GM23338 (cell line): ENCODE data around the gene PPM1L. TPM values are rescaled to one million over a fixed set of nuclear protein-coding genes. Genes with fewer than 3 reads are reported as not detected.

Experiments used
- ATAC-seq: fragments of 200-7000 bp; cut with Tn5 transposase; 3 replicates; pipeline ENCODE4 v1.9.1; 2020
- DNase-seq: peaks from one replicate; pipeline ENCODE4 v3.0.0-alpha.2; 2015; ENCODE audit warnings: low spot score
- H2AFZ ChIP-seq: fragments of 200-600 bp; sonication (generic); 2 replicates; pipeline ENCODE4 v1.8.0; 2016; ENCODE audit warnings: antibody characterized with exemption, mild to moderate bottlenecking, moderate library complexity
- H3F3A ChIP-seq: fragments of 200-600 bp; sonication (generic); replicated peaks from 2 replicates; pipeline ENCODE4 v1.8.0; 2017; ENCODE audit warnings: antibody characterized with exemption, mixed run types, low read depth
- H3K27ac ChIP-seq: fragments of 200-600 bp; sonication (generic); 2 replicates; pipeline ENCODE4 v1.6.1; 2016; ENCODE audit warnings: low read depth
- H3K27me3 ChIP-seq: fragments of 200-600 bp; sonication (generic); 2 replicates; pipeline ENCODE4 v1.8.0; 2016; ENCODE audit warnings: mild to moderate bottlenecking, mixed run types, moderate library complexity; ENCODE audit not compliant: insufficient read depth
- H3K36me3 ChIP-seq: fragments of 200-600 bp; sonication (generic); 2 replicates; pipeline ENCODE4 v1.8.0; 2016; ENCODE audit warnings: mild to moderate bottlenecking; ENCODE audit not compliant: insufficient read depth
- H3K4me1 ChIP-seq: fragments of 200-600 bp; sonication (generic); 2 replicates; pipeline ENCODE4 v1.8.0; 2016; ENCODE audit warnings: mild to moderate bottlenecking, moderate library complexity; ENCODE audit not compliant: insufficient read depth
- H3K4me2 ChIP-seq: fragments of 200-600 bp; sonication (generic); 2 replicates; pipeline ENCODE4 v1.7.1; 2017; ENCODE audit warnings: mixed run types
- H3K4me3 ChIP-seq: fragments of 200-600 bp; sonication (generic); 2 replicates; pipeline ENCODE4 v1.6.1; 2016; ENCODE audit warnings: mixed run types
- H3K79me2 ChIP-seq: fragments of 200-600 bp; sonication (generic); replicated peaks from 2 replicates; pipeline ENCODE4 v1.8.0; 2017; ENCODE audit warnings: mild to moderate bottlenecking; ENCODE audit not compliant: insufficient read depth
- H3K9me2 ChIP-seq: fragments of 200-600 bp; sonication (generic); 2 replicates; pipeline ENCODE4 v1.8.0; 2017; ENCODE audit not compliant: insufficient read depth
- H4K20me1 ChIP-seq: fragments of 200-600 bp; sonication (generic); replicated peaks from 2 replicates; pipeline ENCODE4 v1.8.0; 2017; ENCODE audit warnings: mild to moderate bottlenecking; ENCODE audit not compliant: insufficient read depth
- H3K27ac Mint-ChIP-seq: 2 replicates; pipeline ENCODE4 v1.8.0; 2020; ENCODE audit warnings: inconsistent platforms, mild to moderate bottlenecking, moderate library complexity, mixed read lengths
- H3K27me3 Mint-ChIP-seq: 3 replicates; pipeline ENCODE4 v1.8.0; 2022; ENCODE audit warnings: low read depth, mild to moderate bottlenecking, moderate library complexity, mixed read lengths, inconsistent platforms; ENCODE audit not compliant: insufficient read depth, poor library complexity
- H3K36me3 Mint-ChIP-seq: 3 replicates; pipeline ENCODE4 v1.8.0; 2021; ENCODE audit warnings: low read depth, mild to moderate bottlenecking, inconsistent platforms, moderate library complexity, mixed read lengths
- H3K4me1 Mint-ChIP-seq: 3 replicates; pipeline ENCODE4 v1.8.0; 2020; ENCODE audit warnings: mild to moderate bottlenecking, inconsistent platforms, mixed read lengths
- H3K4me3 Mint-ChIP-seq: 3 replicates; pipeline ENCODE4 v1.8.0; 2021; ENCODE audit warnings: moderate library complexity, mild to moderate bottlenecking, inconsistent platforms, mixed read lengths
- H3K9me3 Mint-ChIP-seq: 3 replicates; pipeline ENCODE4 v1.8.0; 2020; ENCODE audit warnings: moderate library complexity, mild to moderate bottlenecking, inconsistent platforms, mixed read lengths
- CREB1 ChIP-seq: fragments of 250-450 bp; sonication (Bioruptor Pico); IDR thresholded peaks from 2 replicates; pipeline ENCODE4 v1.5.0; 2020; ENCODE audit warnings: low read depth, mild to moderate bottlenecking, moderate library complexity
- polyA plus RNA-seq: library from polyadenylated mRNA; unstranded; fragments of >200 nt; fragmentation: Nextera tagmentation; extraction: Ambion mirVana; gene quantifications from 2 replicates; pipeline ENCODE4 v1.2.1, GENCODE V29; 2016
- total RNA-seq: library from RNA; depleted of rRNA; stranded (reverse); fragments of >200 nt; shearing (Covaris generic); gene quantifications from 2 replicates; pipeline ENCODE4 v1.2.3, GENCODE V29; 2014
- TF ChIP-seq, protein P1 (sequence below): IDR thresholded peaks from 2 replicates; pipeline ENCODE4 v1.6.1; 2016; ENCODE audit warnings: antibody characterized with exemption
- TF ChIP-seq, protein P2 (sequence below): fragments of 250-450 bp; sonication (Bioruptor Pico); IDR thresholded peaks from 2 replicates; pipeline ENCODE4 v1.5.0; 2020; ENCODE audit warnings: mild to moderate bottlenecking, moderate library complexity

The PPM1L gene
- total and polyA plus RNA-seq, 2 experiments from 2014 or later: 3.9 to 26.4 TPM

DNA sequence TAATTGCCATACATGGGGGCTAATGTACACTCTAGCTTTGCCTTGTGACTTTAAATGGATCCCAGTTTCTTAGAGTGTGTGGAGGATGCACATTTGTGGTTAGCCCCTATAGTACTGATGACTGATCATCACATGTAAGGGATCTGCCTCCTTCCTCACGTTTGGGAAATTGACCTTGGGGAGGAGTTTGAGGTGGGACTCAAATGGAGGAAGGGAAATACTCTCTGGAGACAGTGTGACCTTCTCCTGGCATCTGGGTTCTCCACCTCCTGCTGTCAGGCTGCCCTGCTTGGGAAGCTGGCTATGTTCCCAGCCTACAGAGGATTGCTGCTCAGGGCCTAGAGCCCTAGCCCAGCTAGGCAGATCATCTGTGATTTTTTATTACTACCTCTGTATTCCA is 48.7 kb downstream of the PPM1L start:
- Histone ChIP-seq H2AFZ (no peak overlapping the region), H3K4me2 (no peak overlapping the region), H3F3A (no peaks in the 10 kb centered on the region), H3K4me3 (no peak overlapping the region), H3K4me1 (peaks cover 11% of the 10 kb centered on the region; the same call in 1 of the 2 replicates), H3K9me2 (no peaks in the 10 kb centered on the region), H3K27me3 (no peaks in the 10 kb centered on the region), H3K27ac (no peak overlapping the region), H3K36me3 (no peaks in the 10 kb centered on the region), H3K79me2 (peaks cover 6% of the 10 kb centered on the region; the same call in 1 of the 2 replicates), H4K20me1 (peaks cover 3% of the 10 kb centered on the region; the same call in 1 of the 2 replicates)
- ATAC-seq (peak; percentile 79), DNase-seq (peak; percentile 21)
- Mint-ChIP-seq H3K4me3 (no peak overlapping the region), H3K36me3 (no peaks in the 10 kb centered on the region), H3K27ac (no peak overlapping the region), H3K4me1 (peaks cover 22% of the 10 kb centered on the region; the same call in 2 of the 3 replicates), H3K9me3 (no peaks in the 10 kb centered on the region), H3K27me3 (no peaks in the 10 kb centered on the region)
- TF ChIP-seq, protein P1, sequence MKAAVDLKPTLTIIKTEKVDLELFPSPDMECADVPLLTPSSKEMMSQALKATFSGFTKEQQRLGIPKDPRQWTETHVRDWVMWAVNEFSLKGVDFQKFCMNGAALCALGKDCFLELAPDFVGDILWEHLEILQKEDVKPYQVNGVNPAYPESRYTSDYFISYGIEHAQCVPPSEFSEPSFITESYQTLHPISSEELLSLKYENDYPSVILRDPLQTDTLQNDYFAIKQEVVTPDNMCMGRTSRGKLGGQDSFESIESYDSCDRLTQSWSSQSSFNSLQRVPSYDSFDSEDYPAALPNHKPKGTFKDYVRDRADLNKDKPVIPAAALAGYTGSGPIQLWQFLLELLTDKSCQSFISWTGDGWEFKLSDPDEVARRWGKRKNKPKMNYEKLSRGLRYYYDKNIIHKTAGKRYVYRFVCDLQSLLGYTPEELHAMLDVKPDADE: no peak

DNA sequence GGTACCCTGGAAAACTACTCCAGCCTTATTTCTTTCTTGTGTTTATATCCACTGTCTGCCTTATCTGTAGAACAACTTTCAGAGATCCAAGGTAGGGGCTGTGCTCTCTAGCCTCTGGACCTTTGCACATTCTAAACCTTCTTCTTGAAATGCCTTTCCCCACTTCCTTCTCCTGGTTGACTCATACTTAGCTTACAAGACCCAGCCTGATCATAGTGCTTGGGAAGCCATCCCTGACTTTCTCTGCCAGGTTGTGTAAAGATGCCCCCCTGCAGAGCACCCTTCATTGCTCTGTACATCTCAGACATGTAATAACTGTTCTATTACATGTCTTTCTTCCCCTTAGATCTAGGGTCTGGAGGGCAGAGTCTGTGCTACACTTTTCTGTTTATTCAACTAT is 50.1 kb downstream of the PPM1L start:
- Mint-ChIP-seq H3K27me3 (no peaks in the 10 kb centered on the region), H3K36me3 (no peaks in the 10 kb centered on the region), H3K9me3 (no peaks in the 10 kb centered on the region), H3K4me3 (no peak overlapping the region), H3K4me1 (peaks cover 22% of the 10 kb centered on the region; the same call in 2 of the 3 replicates), H3K27ac (no peak overlapping the region)
- no peaks in the 10 kb centered on the region for H3K9me2 ChIP-seq
- H3K4me3 ChIP-seq: no peak overlapping the region
- DNase-seq: no peak
- TF ChIP-seq, protein P2, sequence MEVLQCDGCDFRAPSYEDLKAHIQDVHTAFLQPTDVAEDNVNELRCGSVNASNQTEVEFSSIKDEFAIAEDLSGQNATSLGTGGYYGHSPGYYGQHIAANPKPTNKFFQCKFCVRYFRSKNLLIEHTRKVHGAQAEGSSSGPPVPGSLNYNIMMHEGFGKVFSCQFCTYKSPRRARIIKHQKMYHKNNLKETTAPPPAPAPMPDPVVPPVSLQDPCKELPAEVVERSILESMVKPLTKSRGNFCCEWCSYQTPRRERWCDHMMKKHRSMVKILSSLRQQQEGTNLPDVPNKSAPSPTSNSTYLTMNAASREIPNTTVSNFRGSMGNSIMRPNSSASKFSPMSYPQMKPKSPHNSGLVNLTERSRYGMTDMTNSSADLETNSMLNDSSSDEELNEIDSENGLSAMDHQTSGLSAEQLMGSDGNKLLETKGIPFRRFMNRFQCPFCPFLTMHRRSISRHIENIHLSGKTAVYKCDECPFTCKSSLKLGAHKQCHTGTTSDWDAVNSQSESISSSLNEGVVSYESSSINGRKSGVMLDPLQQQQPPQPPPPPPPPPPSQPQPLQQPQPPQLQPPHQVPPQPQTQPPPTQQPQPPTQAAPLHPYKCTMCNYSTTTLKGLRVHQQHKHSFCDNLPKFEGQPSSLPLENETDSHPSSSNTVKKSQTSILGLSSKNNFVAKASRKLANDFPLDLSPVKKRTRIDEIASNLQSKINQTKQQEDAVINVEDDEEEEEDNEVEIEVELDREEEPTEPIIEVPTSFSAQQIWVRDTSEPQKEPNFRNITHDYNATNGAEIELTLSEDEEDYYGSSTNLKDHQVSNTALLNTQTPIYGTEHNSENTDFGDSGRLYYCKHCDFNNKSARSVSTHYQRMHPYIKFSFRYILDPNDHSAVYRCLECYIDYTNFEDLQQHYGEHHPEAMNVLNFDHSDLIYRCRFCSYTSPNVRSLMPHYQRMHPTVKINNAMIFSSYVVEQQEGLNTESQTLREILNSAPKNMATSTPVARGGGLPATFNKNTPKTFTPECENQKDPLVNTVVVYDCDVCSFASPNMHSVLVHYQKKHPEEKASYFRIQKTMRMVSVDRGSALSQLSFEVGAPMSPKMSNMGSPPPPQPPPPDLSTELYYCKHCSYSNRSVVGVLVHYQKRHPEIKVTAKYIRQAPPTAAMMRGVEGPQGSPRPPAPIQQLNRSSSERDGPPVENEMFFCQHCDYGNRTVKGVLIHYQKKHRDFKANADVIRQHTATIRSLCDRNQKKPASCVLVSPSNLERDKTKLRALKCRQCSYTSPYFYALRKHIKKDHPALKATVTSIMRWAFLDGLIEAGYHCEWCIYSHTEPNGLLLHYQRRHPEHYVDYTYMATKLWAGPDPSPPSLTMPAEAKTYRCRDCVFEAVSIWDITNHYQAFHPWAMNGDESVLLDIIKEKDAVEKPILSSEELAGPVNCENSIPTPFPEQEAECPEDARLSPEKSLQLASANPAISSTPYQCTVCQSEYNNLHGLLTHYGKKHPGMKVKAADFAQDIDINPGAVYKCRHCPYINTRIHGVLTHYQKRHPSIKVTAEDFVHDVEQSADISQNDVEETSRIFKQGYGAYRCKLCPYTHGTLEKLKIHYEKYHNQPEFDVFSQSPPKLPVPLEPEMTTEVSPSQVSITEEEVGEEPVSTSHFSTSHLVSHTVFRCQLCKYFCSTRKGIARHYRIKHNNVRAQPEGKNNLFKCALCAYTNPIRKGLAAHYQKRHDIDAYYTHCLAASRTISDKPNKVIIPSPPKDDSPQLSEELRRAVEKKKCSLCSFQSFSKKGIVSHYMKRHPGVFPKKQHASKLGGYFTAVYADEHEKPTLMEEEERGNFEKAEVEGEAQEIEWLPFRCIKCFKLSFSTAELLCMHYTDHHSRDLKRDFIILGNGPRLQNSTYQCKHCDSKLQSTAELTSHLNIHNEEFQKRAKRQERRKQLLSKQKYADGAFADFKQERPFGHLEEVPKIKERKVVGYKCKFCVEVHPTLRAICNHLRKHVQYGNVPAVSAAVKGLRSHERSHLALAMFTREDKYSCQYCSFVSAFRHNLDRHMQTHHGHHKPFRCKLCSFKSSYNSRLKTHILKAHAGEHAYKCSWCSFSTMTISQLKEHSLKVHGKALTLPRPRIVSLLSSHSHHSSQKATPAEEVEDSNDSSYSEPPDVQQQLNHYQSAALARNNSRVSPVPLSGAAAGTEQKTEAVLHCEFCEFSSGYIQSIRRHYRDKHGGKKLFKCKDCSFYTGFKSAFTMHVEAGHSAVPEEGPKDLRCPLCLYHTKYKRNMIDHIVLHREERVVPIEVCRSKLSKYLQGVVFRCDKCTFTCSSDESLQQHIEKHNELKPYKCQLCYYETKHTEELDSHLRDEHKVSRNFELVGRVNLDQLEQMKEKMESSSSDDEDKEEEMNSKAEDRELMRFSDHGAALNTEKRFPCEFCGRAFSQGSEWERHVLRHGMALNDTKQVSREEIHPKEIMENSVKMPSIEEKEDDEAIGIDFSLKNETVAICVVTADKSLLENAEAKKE: no peak
- no peak for TF ChIP-seq CREB1 (CRISPR knock-in tag)
- no peak overlapping the region for H3K4me2 ChIP-seq
- peaks cover 3% of the 10 kb centered on the region for H4K20me1 ChIP-seq
- no peaks in the 10 kb centered on the region for H3K36me3 ChIP-seq
- H3K27ac ChIP-seq: no peak overlapping the region
- no peaks in the 10 kb centered on the region for H3F3A ChIP-seq
- H3K27me3 ChIP-seq: no peaks in the 10 kb centered on the region
- no peak for ATAC-seq
- no peak overlapping the region for H2AFZ ChIP-seq
- H3K4me1 ChIP-seq: peaks cover 11% of the 10 kb centered on the region; the same call in 1 of the 2 replicates
- peaks cover 6% of the 10 kb centered on the region; the same call in 1 of the 2 replicates for H3K79me2 ChIP-seq
